Trophoblast cell (in vitro differentiated cells and primary cell): Measurements from ENCODE around the gene AGPS.
"Not testable (repeated sequence)": the region's sequence is repeated elsewhere in the genome, so short reads cannot be mapped to it uniquely, and the experiment has no call there.

Experiments used
- DNase-seq, 2 donors: peaks; one replicate each; pipeline ENCODE4 v3.0.0-alpha.2; 2016
- H2AFZ ChIP-seq: 2 replicates; pipeline ENCODE4 v1.6.1; 2013; ENCODE audit warnings: low read length, moderate library complexity, mild to moderate bottlenecking; ENCODE audit not compliant: insufficient read depth, poor library complexity
- H2AK5ac ChIP-seq: 2 replicates; pipeline ENCODE4 v1.6.1; 2013; ENCODE audit warnings: mild to moderate bottlenecking, low read length
- H2BK120ac ChIP-seq: 2 replicates; pipeline ENCODE4 v1.6.1; 2013; ENCODE audit warnings: low read length, mild to moderate bottlenecking, moderate library complexity; ENCODE audit not compliant: insufficient read depth, poor library complexity
- H2BK12ac ChIP-seq: 2 replicates; pipeline ENCODE4 v1.6.1; 2013; ENCODE audit warnings: mild to moderate bottlenecking, low read length, moderate library complexity
- H2BK5ac ChIP-seq: 2 replicates; pipeline ENCODE4 v1.6.1; 2013; ENCODE audit warnings: low read length, low read depth, moderate library complexity, mild to moderate bottlenecking; ENCODE audit not compliant: poor library complexity
- H3K14ac ChIP-seq: 2 replicates; pipeline ENCODE4 v1.6.1; 2013; ENCODE audit warnings: mild to moderate bottlenecking, low read length
- H3K18ac ChIP-seq: 2 replicates; pipeline ENCODE4 v1.6.1; 2013; ENCODE audit warnings: mild to moderate bottlenecking, low read length
- H3K23ac ChIP-seq: 2 replicates; pipeline ENCODE4 v1.6.1; 2013; ENCODE audit warnings: low read length
- H3K27ac ChIP-seq: 2 replicates; pipeline ENCODE4 v1.5.1; 2013; ENCODE audit warnings: low read depth, mild to moderate bottlenecking, inconsistent platforms, low read length, moderate library complexity
- H3K27me3 ChIP-seq: 2 replicates; pipeline ENCODE4 v1.6.1; 2013; ENCODE audit warnings: inconsistent platforms, mild to moderate bottlenecking, low read length, moderate library complexity; ENCODE audit not compliant: insufficient read depth
- H3K36me3 ChIP-seq, 2 experiments: 1 replicate in 1 of 2; 2 replicates in 1 of 2; pipeline ENCODE4 v1.6.1; 2013; ENCODE audit warnings: low read length in 2 of 2, mild to moderate bottlenecking in 2 of 2, moderate library complexity in 1 of 2; ENCODE audit not compliant: insufficient read depth in 2 of 2, control insufficient read depth in 1 of 2
- H3K4ac ChIP-seq: 2 replicates; pipeline ENCODE4 v1.6.1; 2013; ENCODE audit warnings: low read depth, mild to moderate bottlenecking, low read length, moderate library complexity
- H3K4me1 ChIP-seq, 2 experiments: 1 replicate in 1 of 2; 2 replicates in 1 of 2; pipeline ENCODE4 v1.6.1; 2013; ENCODE audit warnings: low read length in 2 of 2, mild to moderate bottlenecking in 2 of 2, moderate library complexity in 1 of 2; ENCODE audit not compliant: insufficient read depth in 2 of 2, control insufficient read depth in 1 of 2
- H3K4me2 ChIP-seq: 2 replicates; pipeline ENCODE4 v1.6.1; 2013; ENCODE audit warnings: inconsistent platforms, mild to moderate bottlenecking, low read length, moderate library complexity
- H3K4me3 ChIP-seq: 2 replicates; pipeline ENCODE4 v1.5.1; 2013; ENCODE audit warnings: mild to moderate bottlenecking, low read depth, low read length, inconsistent platforms
- H3K79me1 ChIP-seq: one replicate; pipeline ENCODE4 v1.6.1; 2013; ENCODE audit warnings: low read length
- H3K79me2 ChIP-seq: 2 replicates; pipeline ENCODE4 v1.6.1; 2013; ENCODE audit warnings: low read length, mild to moderate bottlenecking; ENCODE audit not compliant: control insufficient read depth, insufficient read depth, poor library complexity
- H3K9ac ChIP-seq: 2 replicates; pipeline ENCODE4 v1.6.1; 2013; ENCODE audit warnings: mild to moderate bottlenecking, low read length
- H3K9me3 ChIP-seq: 2 replicates; pipeline ENCODE4 v1.6.1; 2013; ENCODE audit warnings: low read depth, mild to moderate bottlenecking, control low read depth, inconsistent platforms, low read length; ENCODE audit not compliant: insufficient read depth
- H4K12ac ChIP-seq: 2 replicates; pipeline ENCODE4 v1.6.1; 2013; ENCODE audit warnings: low read depth, mild to moderate bottlenecking, low read length, moderate library complexity
- H4K8ac ChIP-seq: 2 replicates; pipeline ENCODE4 v1.6.1; 2013; ENCODE audit warnings: low read depth, mild to moderate bottlenecking, low read length, moderate library complexity
- H4K91ac ChIP-seq: one replicate; pipeline ENCODE4 v1.6.1; 2013; ENCODE audit warnings: low read depth, mild to moderate bottlenecking, low read length, moderate library complexity
- WGBS: extraction: QIAGEN DNeasy Blood & Tissue Kit; methylation state at CpG from one replicate; pipeline ENCODE4 v1.1.7; 2013; ENCODE audit warnings: missing lambda C conversion rate; ENCODE audit not compliant: insufficient read length, insufficient coverage; ENCODE audit errors: extremely low coverage; 5-methylcytosine and 5-hydroxymethylcytosine counted together

Gene AGPS

DNA sequence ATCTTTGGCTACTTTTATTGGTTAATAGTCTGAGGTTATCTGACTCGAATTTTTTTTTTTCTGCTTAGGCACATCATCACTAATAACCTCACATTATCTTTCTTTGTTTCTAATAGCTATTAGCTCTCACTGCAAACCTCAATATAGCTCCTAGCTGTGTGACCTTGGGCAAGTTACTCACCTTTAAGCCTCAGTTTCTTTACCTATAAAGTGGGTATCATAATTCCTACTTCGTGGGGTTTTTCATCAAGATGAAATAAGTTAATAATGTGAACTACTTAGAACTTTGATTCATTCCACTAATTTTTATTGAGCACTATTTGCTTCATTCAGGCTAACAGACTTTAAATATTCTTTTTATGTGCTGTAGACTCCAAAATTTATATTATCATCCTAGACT, 55.5 kb downstream of the AGPS start:
- no peak overlapping the region for H3K23ac ChIP-seq
- no peak overlapping the region for H4K91ac ChIP-seq
- no peaks in the 10 kb centered on the region for H3K4me1 ChIP-seq
- H2AK5ac ChIP-seq: no peak overlapping the region
- H2BK5ac ChIP-seq: no peak overlapping the region
- no peaks in the 10 kb centered on the region for H3K27me3 ChIP-seq
- H2BK120ac ChIP-seq: no peak overlapping the region
- no peak overlapping the region for H3K4me2 ChIP-seq
- no peak overlapping the region for H3K14ac ChIP-seq
- no peaks in the 10 kb centered on the region for H3K79me1 ChIP-seq
- H2AFZ ChIP-seq: no peak overlapping the region
- H2BK12ac ChIP-seq: no peak overlapping the region
- no peak for DNase-seq
- no peaks in the 10 kb centered on the region for H3K9me3 ChIP-seq
- no peak overlapping the region for H3K4ac ChIP-seq
- H4K8ac ChIP-seq: no peak overlapping the region
- WGBS: no CpG with 5 or more reads among the region's 2 CpGs
- H3K27ac ChIP-seq: no peak overlapping the region
- peaks cover 3% of the 10 kb centered on the region in 2 experiments for H3K36me3 ChIP-seq
- no peak overlapping the region for H3K9ac ChIP-seq
- no peak overlapping the region for H3K18ac ChIP-seq
- no peaks in the 10 kb centered on the region for H3K79me2 ChIP-seq
- H3K4me3 ChIP-seq: no peak overlapping the region
- H4K12ac ChIP-seq: no peak overlapping the region

DNA sequence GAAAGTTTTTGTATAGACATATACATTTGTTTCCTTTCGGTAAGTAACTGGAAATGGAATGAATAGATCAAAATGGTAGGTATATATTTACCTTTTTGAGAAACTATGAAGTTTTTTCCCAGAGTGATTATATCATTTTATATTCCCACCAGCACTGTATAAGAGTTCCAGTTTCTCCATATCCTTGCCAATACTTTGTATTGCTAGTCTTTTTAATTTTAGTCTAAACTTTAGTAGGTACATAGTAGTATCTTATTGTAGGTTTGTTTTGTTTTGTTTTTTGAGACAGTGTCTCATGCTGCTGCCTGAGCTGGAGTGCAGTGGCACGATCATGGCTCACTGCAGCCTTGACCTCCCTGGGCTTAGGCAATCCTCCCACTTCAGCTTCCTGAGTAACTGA, 56.6 kb downstream of the AGPS start:
- no peak overlapping the region for H3K4ac ChIP-seq
- H3K23ac ChIP-seq: no peak overlapping the region
- H2BK12ac ChIP-seq: no peak overlapping the region
- H2AFZ ChIP-seq: no peak overlapping the region
- no peaks in the 10 kb centered on the region for H3K4me1 ChIP-seq
- no peaks in the 10 kb centered on the region for H3K9me3 ChIP-seq
- H2BK120ac ChIP-seq: no peak overlapping the region
- H2AK5ac ChIP-seq: no peak overlapping the region
- no peak overlapping the region for H3K9ac ChIP-seq
- H3K18ac ChIP-seq: no peak overlapping the region
- no CpG with 5 or more reads among the region's 2 CpGs for WGBS
- no peaks in the 10 kb centered on the region for H3K79me1 ChIP-seq
- no peak overlapping the region for H4K91ac ChIP-seq
- H2BK5ac ChIP-seq: no peak overlapping the region
- peaks cover 3 to 4% of the 10 kb centered on the region in 2 experiments for H3K36me3 ChIP-seq
- no peak overlapping the region for H3K27ac ChIP-seq
- no peak overlapping the region for H4K8ac ChIP-seq
- H3K4me3 ChIP-seq: no peak overlapping the region
- H4K12ac ChIP-seq: no peak overlapping the region
- no peak overlapping the region for H3K14ac ChIP-seq
- H3K79me2 ChIP-seq: no peaks in the 10 kb centered on the region
- H3K4me2 ChIP-seq: no peak overlapping the region
- no peak for DNase-seq
- H3K27me3 ChIP-seq: no peaks in the 10 kb centered on the region

GRCh38 chr2:177455187-177455586, 62.6 kb downstream of the AGPS start:
- Histone ChIP-seq H3K79me2 (no peaks in the 10 kb centered on the region), H4K91ac (no peak overlapping the region), H3K79me1 (no peaks in the 10 kb centered on the region), H3K4me2 (no peak overlapping the region), H3K9me3 (no peaks in the 10 kb centered on the region), H3K18ac (no peak overlapping the region), H3K4me1 (no peaks in the 10 kb centered on the region), H3K4ac (no peak overlapping the region), H2BK5ac (no peak overlapping the region), H3K14ac (no peak overlapping the region), H3K27me3 (no peaks in the 10 kb centered on the region), H3K9ac (no peak overlapping the region), H3K23ac (no peak overlapping the region), H2BK120ac (no peak overlapping the region), H3K4me3 (no peak overlapping the region), H2BK12ac (no peak overlapping the region), H4K12ac (no peak overlapping the region), H2AFZ (no peak overlapping the region), H4K8ac (no peak overlapping the region), H3K36me3 (peaks cover 0 to 1% of the 10 kb centered on the region in 2 experiments), H3K27ac (no peak overlapping the region), H2AK5ac (no peak overlapping the region)
- no CpG with 5 or more reads among the region's 3 CpGs for WGBS
- no peak for DNase-seq

- not testable (repeated sequence) for H4K91ac ChIP-seq, H3K27me3 ChIP-seq, H3K14ac ChIP-seq, H3K9me3 ChIP-seq, H3K27ac ChIP-seq, H2BK5ac ChIP-seq, H3K79me1 ChIP-seq, H3K4ac ChIP-seq, H3K4me1 ChIP-seq, H4K12ac ChIP-seq, H3K23ac ChIP-seq, H3K4me2 ChIP-seq, DNase-seq, H4K8ac ChIP-seq, H3K9ac ChIP-seq, H3K4me3 ChIP-seq, H3K79me2 ChIP-seq, H2BK120ac ChIP-seq, H2BK12ac ChIP-seq, H3K18ac ChIP-seq, H3K36me3 ChIP-seq, H2AFZ ChIP-seq, H2AK5ac ChIP-seq
- whole genome bisulfite sequencing: no CpG with 5 or more reads among the region's 1 CpG
These were observed 67.2 kb downstream of the AGPS start for GRCh38 chr2:177459756-177460155.
